Stimulated activated CD8-positive, alpha-beta memory T cell treated with anti-CD3 and anti-CD28 coated beads, Interleukin-12 subunit alpha, Interleukin-12 subunit beta, amount 100 ng/mL, for 4 hours (primary cell): ENCODE measurements around the gene MED15.
"Not testable (repeated sequence)": the region's sequence is repeated elsewhere in the genome, so short reads cannot be mapped to it uniquely, and the experiment has no call there.

ENCODE experiments used
- DNase-seq: peaks from one replicate; pipeline ENCODE4 v3.0.0-alpha.2; 2020; ENCODE audit warnings: low read depth

Gene MED15, protein sequence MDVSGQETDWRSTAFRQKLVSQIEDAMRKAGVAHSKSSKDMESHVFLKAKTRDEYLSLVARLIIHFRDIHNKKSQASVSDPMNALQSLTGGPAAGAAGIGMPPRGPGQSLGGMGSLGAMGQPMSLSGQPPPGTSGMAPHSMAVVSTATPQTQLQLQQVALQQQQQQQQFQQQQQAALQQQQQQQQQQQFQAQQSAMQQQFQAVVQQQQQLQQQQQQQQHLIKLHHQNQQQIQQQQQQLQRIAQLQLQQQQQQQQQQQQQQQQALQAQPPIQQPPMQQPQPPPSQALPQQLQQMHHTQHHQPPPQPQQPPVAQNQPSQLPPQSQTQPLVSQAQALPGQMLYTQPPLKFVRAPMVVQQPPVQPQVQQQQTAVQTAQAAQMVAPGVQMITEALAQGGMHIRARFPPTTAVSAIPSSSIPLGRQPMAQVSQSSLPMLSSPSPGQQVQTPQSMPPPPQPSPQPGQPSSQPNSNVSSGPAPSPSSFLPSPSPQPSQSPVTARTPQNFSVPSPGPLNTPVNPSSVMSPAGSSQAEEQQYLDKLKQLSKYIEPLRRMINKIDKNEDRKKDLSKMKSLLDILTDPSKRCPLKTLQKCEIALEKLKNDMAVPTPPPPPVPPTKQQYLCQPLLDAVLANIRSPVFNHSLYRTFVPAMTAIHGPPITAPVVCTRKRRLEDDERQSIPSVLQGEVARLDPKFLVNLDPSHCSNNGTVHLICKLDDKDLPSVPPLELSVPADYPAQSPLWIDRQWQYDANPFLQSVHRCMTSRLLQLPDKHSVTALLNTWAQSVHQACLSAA

DNA sequence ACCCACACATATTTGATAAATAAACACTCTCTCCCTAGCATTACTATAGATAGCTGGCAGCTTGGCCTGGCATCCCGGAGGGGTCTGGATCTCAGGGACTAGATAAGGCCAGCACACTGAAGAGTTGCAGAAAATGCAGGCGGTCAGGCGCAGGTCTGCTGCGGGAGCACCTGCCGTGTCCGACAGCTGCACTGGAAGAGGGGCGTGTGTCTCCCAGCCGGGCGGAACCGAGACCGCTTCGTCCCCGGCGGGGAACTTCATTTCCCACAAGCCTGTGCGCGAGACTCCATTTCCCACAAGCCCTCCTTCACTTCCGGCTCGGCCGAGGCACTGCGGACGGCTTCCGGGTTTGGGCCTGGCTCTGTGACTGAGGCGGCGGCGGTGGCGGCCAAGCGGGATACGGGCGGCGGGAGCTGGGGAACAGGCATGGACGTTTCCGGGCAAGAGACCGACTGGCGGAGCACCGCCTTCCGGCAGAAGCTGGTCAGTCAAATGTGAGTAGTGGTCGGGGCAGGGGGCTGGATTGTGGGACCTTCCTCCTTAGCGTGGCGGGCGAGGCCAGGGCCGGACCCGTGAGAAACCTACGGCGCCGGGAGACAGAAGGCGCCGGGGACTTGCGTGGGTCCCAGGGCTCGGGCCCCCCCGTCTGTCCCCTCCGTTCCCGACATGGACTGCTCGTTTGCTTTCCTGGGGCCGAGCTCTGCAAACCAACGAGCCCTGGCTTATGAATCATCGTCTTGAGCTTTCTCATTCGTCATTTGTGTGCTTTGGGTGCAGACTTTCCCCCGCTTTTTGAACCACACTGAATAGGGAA, at the start of gene MED15:
Gene MED15 (plus strand): TSS at position 358 of the 814 bp plus-strand sequence. CDS start 69 bp downstream, at position 427.
- peak; percentile 75 for DNase-seq

DNA sequence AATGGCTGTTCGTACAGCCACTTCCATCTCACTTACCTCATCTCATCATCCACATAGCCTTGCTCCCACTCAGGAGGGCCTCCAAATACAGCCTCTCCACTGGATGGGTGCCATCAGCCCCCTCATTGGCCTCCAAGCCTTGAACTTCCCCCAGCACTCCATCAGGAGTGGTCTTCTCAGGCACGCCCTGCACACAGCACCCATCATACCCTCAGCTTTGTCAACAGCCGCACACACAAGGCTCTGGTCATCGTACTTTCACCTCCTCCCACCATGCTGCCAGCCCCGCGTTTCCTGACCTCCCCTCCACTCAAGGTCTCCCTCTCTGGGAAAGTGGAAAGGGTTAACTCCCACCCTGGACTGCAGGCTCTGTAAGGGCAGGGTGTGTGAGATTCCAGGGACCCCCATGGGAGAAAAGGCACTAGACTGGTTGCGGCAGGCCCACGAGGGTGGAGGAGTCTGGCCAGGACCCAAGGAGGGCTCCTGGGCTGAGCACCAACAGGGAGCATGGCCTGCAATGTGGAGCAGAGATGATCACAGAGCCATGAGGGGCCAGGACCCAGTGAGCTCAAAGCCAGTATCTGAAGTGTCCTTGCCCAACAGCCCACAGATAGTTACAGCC, 48.8 kb upstream of the MED15 start:
- no peak for DNase-seq

DNA sequence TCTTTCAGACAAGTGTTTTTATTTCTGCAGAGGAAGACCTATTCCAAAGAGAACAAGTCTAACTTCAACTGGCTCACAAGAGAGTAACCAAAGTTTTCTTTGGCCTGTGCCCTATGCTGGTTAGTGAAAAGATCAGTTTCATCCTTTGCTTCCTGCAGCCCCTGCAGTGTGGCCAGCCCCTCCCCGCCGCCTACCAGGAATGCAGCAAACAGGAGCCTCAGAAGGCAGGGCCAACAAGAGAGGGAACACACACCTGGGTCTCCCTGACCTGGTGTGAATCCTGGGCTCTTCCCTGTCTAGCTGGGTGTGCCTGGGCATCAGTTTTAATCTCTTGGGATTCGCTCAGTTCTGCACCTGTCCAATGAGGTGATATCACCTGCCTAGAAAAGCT, 48.3 kb upstream of the MED15 start:
- no peak for DNase-seq

DNA sequence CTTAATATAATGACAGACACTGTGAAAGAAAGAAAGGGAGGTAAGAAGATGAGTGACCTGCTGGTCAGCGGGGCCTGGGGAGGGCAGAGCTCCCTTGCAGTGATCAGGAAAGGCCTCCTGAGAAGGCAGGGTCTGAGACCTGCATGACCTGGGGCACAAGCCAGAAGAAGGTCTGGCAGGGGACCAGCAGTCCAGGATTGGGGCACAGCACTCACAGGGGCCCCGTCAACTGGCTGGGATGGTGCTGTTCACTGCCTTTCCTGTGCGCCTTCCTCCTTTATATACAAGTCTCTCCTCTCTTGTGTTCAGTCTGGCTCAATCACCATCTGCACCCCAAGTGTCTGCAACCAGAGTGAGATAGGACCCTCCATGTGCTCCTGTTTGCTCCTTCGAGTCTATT, 47.5 kb upstream of the MED15 start:
- no peak for DNase-seq

DNA sequence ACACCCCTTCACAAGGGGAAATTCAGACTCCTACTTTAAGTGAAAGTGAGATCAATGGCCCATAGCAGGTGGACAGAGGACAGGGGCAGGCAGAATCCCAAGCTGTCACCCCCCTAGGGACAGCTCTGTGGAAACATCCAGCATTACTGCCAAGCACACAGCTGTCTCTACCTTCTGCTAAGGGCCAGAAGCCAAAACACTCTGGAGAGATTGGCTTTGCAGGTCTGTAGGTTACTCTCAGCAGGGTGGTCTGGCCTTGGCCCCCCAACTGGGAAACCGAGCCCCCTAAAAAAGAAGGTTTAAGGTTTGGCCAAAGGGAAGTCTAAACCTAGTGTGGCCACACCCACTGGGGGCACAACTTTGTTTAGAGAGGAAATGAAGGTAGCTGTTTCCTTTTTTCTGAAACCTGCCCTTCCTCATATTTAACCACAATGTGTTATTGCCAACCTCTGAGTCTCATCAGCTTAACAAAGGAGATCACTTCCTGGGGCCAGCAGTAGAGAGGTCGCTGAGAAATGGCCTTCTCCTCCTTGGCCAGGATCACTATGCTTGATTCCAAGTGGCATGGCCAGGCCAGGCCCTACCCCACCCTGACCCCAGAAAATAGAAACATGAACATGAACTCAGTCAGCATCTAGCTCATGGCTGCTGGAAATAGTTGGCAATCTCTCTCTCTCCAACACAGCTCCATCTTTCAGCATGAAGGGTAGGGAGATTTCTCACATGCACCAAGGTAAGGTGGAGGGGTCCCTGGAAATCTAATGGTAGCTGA, 43.9 kb upstream of the MED15 start:
- DNase-seq = no peak

DNA sequence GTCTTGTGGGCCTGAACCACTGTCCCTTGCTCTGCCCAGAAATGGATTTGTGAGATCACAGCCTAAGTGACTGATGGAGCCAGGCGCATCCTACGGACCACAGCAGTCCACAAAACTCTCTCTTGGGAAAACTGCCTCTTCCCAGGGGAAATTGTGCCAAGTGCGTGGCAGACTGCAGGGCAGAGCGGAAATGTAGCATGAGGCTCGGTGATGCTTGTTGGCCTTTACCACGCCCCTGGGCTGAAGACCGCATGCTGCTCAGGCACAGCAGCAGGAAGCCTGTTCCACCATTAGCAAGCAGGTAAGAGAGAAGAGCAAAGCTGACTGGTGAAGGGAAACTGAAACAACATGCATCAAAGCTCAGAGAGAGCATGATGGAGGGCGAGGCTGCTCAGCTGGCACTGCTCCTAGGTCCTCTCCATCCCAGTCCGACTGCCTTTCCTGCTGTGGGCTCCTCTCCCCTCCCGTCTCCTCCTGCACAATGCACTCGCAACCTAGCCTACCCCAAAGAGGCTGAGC, 43.3 kb upstream of the MED15 start:
- DNase-seq = peak; percentile 19

DNA sequence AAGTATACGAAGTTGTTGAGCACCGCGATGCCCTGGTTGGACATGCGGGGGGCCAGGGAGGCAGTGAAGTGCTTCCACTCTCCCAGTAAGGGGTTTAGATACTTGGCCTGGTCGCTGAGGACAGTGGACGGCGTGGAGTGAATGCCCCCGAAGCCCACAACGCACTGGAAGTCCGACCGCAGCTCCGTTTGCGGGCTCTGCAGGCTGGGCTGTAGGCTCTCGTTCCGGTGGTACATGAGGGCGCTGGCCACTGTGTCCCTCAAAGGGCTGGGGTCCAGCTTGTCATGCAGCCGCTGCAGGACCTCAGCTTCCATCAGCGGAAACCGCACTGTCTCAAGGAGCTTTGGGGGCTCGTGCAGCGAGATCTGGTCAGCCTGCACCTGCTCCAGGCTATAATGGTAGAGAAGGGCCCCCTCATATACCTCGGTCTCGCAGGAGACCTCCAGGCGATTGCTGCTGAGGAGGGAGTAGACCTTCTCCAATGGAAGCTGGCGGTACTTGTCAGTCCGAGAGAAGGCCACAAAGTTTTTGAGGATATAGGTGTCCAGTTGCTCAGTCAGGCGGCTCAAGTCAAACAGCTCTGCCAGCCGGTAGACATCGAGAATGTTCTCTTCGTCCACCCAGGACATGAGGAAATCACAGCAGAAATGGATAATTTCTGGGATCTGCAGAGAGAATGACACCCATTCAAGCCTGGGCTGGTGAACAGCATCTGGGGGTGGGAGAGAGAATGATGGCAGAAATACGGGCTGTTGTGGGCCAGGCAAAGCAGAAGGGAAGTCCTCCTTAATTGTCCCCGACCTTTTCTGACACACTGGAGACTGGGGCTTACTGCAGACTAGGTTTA, 42.3 kb upstream of the MED15 start:
- no peak for DNase-seq

DNA sequence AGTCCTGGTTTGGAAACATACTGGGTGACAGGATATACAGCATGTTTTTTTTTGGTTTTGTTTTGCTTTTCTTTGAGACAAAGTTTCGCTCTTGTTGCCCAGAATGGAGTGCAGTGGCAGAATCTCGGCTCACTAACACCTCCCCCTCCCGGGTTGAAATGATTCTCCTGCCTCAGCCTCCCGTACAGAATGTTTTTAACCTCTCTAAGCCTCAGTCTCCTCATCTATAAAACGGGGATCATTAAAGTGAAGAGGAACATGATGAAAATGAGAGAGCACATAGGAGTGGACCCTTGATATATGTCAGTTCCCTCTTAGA, 41.7 kb upstream of the MED15 start:
- DNase-seq = no peak

DNA sequence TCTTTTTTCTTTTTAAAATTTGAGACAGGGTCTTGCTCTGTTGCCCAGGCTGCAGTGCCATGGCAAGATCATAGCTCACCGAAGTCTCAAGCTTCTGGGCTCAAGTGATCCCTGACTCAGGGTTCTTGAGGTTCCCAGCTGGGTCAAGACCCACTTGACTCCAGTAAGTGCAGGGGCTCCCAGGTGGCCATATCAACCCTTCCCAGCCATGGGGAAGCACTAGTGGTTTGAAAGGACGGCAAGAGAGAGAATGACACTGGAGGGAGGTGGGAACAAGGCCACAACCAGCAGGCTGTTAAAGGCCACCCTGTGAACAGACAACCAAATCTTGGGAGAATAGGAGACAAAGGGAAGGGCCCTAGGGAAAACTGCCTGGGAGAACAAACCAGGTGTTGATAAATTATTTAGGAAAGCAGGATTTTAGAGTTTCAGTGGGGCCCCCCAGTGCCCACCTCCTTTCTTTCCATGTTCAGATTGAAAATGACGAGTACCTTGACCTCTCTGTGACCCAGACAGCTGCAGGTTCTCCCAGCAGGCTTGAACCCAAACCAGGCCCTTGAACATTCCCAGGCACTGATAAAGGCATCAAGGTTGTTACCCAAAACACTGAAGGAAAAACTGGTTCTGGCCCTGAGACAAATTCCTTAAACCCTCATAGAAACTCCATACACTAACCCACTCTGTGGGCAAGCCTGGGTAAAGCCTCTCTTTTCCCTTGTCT, 40.6 kb upstream of the MED15 start:
- no peak for DNase-seq

DNA sequence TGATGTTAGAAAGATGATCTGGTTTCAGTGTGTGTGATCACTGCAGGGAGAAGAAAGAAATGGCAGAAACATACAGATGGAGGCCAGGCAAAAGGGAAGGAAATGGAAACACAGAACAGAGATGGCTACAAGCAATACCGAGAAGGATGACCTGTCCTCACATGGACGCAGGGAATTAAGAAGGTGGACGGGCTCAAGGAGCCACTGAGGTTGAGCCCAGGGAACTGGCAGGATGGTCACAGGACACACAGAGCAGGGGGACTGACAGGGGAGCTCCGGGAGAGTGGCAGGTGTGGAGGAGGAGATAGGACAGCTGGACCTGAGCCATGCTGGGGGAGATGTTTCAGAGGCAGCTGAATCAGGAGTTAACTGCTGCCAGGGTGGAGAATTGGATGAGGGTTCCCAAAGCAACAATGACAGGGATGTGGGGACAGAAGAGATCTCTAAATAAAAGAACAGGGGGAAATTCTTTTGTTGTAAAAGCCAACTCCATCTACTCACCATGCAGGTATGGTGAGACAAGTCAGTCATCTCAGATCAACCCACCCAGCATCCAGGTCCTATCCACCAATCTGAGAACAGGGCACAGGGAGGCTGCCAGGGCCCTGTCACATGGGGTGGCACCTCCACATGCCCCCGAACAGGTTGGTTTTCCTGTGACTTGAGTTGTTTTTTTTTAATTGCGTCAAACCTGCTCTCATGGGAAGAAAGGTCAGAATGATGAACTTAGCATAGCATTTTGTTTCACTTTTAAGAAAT, 38.1 kb upstream of the MED15 start:
- no peak for DNase-seq

DNA sequence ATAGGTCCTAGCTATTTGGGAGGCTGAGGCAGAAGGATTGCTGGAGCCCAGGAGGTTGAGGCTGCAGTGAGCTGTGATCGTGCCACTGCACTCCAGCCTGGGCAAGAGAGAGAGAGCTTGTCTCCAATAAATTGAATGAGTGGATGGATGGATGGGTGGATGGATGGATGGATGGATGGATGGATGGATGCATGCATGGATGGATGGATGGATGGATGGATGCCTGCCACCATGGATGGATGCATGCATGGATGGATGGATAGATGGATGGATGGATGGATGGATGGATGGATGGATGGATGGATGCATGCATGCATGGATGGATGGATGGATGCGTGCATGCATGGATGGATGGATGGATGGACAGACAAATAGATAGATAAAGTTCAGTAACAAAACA, 36.9 kb upstream of the MED15 start:
- DNase-seq = not testable (repeated sequence)

DNA sequence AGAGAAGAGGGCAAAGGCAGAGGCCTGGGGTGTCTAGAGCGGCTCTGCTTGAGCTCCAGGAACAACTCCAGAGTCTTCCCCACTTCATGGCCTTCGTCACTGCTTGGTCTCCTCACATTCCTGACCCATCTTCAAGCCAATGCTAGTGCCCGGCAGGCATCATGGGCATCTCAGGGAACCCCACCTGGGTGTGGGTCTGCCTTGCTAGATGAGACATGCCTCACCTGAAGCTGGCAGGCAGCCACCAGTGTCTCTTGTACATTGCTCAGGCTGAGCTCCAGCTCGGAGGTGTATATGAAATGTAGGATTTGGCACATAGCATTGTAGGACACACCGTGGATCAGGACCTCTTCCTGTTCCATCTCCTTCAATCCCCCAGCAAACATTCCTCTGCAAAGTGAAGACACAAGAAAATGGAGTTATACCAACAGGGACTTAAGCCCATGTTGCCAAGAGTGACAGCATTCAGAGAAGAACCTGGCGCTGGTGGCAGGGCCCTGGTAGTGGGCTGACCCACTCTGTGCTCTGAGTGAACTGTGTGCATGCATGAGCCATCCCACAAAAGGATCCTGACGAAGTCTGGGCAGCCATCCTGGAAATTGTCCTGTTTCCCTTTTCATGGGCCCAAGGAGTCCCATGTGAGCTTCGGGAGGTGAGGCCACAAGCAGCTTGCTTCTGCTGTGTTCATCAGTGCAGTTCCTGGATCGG, 36.1 kb upstream of the MED15 start:
- no peak for DNase-seq

DNA sequence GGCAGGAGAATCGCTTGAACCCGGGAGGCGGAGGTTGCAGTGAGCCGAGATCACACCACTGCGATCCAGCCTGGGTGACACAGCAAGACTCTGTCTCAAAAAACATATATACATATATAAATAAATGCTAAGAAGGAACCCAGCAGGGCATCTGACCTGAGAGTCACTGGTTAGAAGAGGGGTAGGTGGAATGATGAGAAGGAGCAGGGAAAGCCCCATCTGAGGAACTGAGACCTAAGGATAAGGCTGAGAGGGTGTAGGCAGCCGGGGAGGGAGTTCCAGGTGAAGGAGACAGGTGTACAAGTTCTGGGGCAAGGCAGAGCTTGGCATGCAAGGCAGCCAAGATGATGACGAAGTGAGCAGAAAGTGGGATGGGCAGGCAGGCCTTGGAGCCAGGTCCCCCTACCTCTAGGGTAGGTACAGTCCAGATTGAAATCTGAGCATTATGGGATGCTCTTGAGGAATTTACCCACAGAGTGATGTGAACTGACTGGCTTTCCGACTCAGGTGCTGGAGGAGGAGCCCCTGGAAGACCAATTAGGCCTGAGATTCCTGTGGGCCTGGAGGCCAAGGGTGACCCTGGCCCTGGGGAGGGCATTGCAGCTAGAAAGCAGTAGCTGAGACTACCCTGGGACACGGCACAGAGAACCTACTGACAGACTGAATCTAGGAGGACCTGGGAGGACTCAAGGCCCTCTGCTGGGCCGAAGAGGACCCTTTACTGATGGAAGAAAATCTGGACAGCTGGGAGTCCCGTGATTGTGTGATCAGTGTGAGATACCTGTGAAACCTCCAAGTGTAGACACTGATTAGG, 34.6 kb upstream of the MED15 start:
- no peak for DNase-seq

DNA sequence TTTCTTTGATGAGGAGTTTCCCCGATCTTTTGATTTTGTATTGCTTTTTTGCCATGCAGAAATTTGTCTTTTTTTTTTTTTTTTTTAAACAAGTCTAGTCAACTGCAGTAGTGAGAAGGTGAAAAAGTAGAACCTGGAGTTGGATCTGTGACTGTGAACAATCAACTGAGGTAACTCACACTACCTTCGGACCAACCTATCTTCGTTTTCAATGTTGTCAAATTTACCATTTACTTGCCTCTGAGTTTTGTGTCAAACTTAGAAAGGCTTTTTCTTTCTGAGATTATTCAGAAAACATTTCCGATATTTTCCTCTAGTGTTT, 32.3 kb upstream of the MED15 start:
- no peak for DNase-seq

DNA sequence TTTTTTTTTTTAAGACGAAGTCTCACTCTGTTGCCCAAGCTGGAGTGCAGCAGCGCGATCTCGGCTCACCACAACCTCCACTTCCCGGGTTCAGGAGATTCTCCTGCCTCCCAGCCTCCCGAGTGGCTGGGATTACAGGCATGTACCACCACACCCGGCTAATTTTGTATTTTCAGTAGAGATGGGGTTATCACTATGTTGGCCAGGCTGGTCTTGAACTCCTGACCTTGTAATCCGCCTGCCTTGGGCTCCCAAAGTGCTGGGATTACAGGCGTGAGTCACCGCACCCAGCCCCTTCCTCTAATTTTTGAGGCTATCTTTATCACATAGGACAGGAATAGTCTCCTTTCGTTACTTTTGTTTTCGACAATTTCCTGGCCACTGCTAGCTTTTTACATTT, 31.8 kb upstream of the MED15 start:
- not testable (repeated sequence) for DNase-seq

DNA sequence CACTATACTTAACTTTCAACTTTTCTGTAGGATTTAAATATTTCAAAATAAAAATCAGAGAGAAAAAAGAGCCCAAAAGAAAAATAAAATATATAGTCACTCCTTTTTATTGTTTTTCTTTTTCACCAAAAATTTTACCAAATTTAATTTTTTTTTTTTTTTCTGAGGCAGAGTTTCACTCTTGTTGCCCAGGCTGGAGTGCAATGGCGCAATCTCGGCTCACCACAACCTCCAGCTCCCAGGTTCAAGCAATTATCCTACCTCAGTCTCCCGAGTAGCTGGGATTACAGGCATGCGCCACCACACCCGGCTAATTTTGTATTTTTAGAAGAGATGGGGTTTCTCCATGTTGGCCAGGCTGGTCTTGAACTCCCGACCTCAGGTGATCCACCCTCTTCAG, 29.4 kb upstream of the MED15 start:
- not testable (repeated sequence) for DNase-seq

DNA sequence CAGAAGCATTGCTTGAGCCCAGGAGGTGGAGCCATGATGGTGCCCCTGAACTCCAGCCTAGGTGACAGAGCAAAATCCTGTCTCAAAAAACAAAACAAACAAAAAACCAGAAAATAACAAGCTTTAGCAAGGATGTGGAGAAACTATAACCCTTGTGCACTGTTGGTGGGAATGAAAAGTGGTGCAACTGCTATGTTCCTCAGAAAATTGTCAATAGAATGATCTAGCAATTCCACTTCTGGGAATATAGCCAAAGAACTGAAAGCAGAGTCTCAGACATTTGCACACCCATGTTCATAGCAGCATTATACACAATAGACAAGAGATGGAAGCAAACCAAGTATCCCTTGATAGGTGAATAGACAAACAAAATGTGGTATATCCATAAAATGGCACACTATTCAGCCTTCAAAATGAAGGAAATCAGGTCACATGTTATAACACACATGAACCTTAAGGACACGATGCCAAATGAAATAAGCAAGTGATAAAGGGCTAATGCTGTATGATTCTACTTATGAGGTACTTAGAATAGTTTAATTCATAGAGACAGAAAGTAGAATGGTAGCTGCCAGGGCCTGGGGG, 27.7 kb upstream of the MED15 start:
- no peak for DNase-seq
